Measurements from ENCODE around the gene RGS13.
"Not testable (repeated sequence)": the region's sequence is repeated elsewhere in the genome, so short reads cannot be mapped to it uniquely, and the experiment has no call there.

RGS13 gene

DNA sequence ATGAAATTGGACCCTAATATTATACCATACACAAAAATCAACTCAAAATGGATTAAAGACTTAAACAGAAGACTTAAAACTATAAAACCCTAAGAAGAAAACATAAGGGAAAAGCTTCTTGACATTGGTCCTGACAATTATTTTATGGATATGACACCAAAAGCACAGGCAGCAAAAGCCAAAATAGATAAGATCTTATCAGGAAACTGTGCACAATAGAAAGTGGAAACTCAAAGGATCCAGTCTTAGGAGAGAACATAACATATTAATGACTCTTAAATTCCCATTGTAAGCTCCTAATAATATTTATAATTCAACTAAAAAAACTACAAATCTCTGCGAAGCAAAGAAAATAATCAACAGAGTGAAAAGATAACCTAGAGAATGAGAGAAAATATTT lies 39.8 kb downstream of the RGS13 start:
- WGBS (ENCODE audit: insufficient coverage, insufficient read length), result no CpG with 5 or more reads among the region's 1 CpG
- H3K36me3 ChIP-seq (ENCODE audit: control insufficient read depth, insufficient read depth, low read length), result no peaks in the 10 kb centered on the region
- H3K4me1 ChIP-seq (ENCODE audit: control insufficient read depth, insufficient read depth, low read length), result no peaks in the 10 kb centered on the region
- no peak overlapping the region for H3K27ac ChIP-seq (ENCODE audit: low read length)
- no peak overlapping the region for H3K4me3 ChIP-seq (ENCODE audit: low read length)
- no peak for DNase-seq (ENCODE audit: low read depth, low spot score)
- no peaks in the 10 kb centered on the region for H3K27me3 ChIP-seq (ENCODE audit: control insufficient read depth, insufficient read depth, low read length)
- no peaks in the 10 kb centered on the region for H3K9me3 ChIP-seq (ENCODE audit: control insufficient read depth, insufficient read depth, low read length)

DNA sequence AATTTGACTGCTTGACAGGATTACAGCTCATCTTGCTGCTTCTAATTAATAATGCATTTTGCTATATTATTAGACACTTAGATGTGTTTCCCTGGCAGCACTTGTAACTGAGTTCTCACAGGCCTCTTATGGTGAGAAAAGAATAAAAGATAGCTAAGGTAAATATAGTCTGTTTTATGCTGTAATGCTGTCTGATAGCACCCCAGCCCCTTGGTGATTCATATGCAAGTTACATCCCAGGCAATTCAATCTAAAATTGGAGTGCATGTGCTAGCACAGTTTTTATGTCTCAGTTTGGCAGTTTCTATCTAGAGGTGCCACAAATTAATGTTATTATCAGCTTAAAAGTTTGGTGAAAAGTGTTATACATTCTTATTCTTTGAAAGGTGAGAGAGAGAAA lies 42.2 kb downstream of the RGS13 start:
- H3K27me3 ChIP-seq (ENCODE audit: control insufficient read depth, insufficient read depth, low read length), result no peaks in the 10 kb centered on the region
- H3K36me3 ChIP-seq (ENCODE audit: control insufficient read depth, insufficient read depth, low read length), result no peaks in the 10 kb centered on the region
- H3K4me1 ChIP-seq (ENCODE audit: control insufficient read depth, insufficient read depth, low read length), result no peaks in the 10 kb centered on the region
- DNase-seq (ENCODE audit: low read depth, low spot score), result no peak
- no peak overlapping the region for H3K4me3 ChIP-seq (ENCODE audit: low read length)
- no peaks in the 10 kb centered on the region for H3K9me3 ChIP-seq (ENCODE audit: control insufficient read depth, insufficient read depth, low read length)
- H3K27ac ChIP-seq (ENCODE audit: low read length), result no peak overlapping the region

DNA sequence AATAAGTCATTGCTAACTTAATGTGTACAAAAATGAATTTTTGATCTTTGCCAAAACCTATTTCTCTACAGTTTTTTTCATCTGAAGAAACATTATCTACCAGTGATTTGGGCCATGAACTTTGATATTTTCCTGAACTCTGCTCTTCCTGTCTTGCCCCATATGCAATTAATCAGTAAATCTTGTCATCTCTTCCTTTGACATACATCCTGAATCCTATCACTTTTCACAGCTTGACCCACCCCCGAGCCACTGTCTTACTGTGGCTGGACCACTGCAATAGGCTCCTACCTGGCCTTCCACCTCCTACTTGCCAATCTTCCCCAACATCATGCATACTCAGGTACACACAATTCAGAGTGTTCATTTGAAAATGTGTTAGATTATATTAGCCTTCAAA lies 46.4 kb downstream of the RGS13 start:
- Histone ChIP-seq H3K9me3 (ENCODE audit: control insufficient read depth, insufficient read depth, low read length) (no peaks in the 10 kb centered on the region), H3K4me1 (ENCODE audit: control insufficient read depth, insufficient read depth, low read length) (no peaks in the 10 kb centered on the region), H3K27ac (ENCODE audit: low read length) (no peak overlapping the region), H3K4me3 (ENCODE audit: low read length) (no peak overlapping the region), H3K27me3 (ENCODE audit: control insufficient read depth, insufficient read depth, low read length) (no peaks in the 10 kb centered on the region), H3K36me3 (ENCODE audit: control insufficient read depth, insufficient read depth, low read length) (no peaks in the 10 kb centered on the region)
- no CpG with 5 or more reads among the region's 1 CpG for WGBS (ENCODE audit: insufficient coverage, insufficient read length)
- DNase-seq (ENCODE audit: low read depth, low spot score), result no peak

- not testable (repeated sequence) for DNase-seq (ENCODE audit: low read depth, low spot score); H3K9me3 ChIP-seq (ENCODE audit: control insufficient read depth, insufficient read depth, low read length); H3K36me3 ChIP-seq (ENCODE audit: control insufficient read depth, insufficient read depth, low read length); H3K4me3 ChIP-seq (ENCODE audit: low read length); H3K4me1 ChIP-seq (ENCODE audit: control insufficient read depth, insufficient read depth, low read length); H3K27ac ChIP-seq (ENCODE audit: low read length); H3K27me3 ChIP-seq (ENCODE audit: control insufficient read depth, insufficient read depth, low read length)
- no CpG with 5 or more reads among the region's 4 CpGs for WGBS (ENCODE audit: insufficient coverage, insufficient read length)
Observed at GRCh38 chr1:192683081-192683480, 47.1 kb downstream of the RGS13 start.

DNA sequence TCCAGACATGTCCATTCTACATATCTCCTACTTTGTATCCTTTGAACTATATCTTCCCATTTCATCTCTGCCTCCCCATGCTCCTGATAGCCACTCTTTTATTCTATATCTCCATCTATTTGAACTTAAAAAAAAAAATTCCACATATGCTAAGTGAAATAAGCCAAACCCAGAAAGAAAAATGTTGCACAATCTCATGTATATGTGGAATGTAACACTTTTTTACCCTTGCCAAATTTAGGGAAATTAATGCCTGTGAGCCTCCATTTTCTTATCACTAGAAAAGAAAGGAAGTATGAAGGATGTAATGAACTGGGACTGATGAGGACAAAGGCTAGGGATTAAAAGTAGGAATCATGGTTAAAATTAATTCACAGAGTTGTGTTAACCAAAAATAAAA lies 53.5 kb downstream of the RGS13 start:
- no peaks in the 10 kb centered on the region for H3K9me3 ChIP-seq (ENCODE audit: control insufficient read depth, insufficient read depth, low read length)
- no peak overlapping the region for H3K4me3 ChIP-seq (ENCODE audit: low read length)
- peaks cover 3% of the 10 kb centered on the region; the same call in 1 of the 2 replicates for H3K36me3 ChIP-seq (ENCODE audit: control insufficient read depth, insufficient read depth, low read length)
- no peak overlapping the region for H3K27ac ChIP-seq (ENCODE audit: low read length)
- no peaks in the 10 kb centered on the region for H3K4me1 ChIP-seq (ENCODE audit: control insufficient read depth, insufficient read depth, low read length)
- DNase-seq (ENCODE audit: low read depth, low spot score), result no peak
- no peaks in the 10 kb centered on the region for H3K27me3 ChIP-seq (ENCODE audit: control insufficient read depth, insufficient read depth, low read length)

GRCh38 chr1:192691041-192691440 lies 55.1 kb downstream of the RGS13 start:
- Histone ChIP-seq H3K27ac (ENCODE audit: low read length) (no peak overlapping the region), H3K9me3 (ENCODE audit: control insufficient read depth, insufficient read depth, low read length) (no peaks in the 10 kb centered on the region), H3K4me3 (ENCODE audit: low read length) (no peak overlapping the region), H3K4me1 (ENCODE audit: control insufficient read depth, insufficient read depth, low read length) (no peaks in the 10 kb centered on the region), H3K36me3 (ENCODE audit: control insufficient read depth, insufficient read depth, low read length) (peaks cover 3% of the 10 kb centered on the region; the same call in 1 of the 2 replicates), H3K27me3 (ENCODE audit: control insufficient read depth, insufficient read depth, low read length) (no peaks in the 10 kb centered on the region)
- WGBS (ENCODE audit: insufficient coverage, insufficient read length), result no CpG with 5 or more reads among the region's 1 CpG
- no peak for DNase-seq (ENCODE audit: low read depth, low spot score)

- H3K27me3 ChIP-seq (ENCODE audit: control insufficient read depth, insufficient read depth, low read length), result no peaks in the 10 kb centered on the region
- H3K4me3 ChIP-seq (ENCODE audit: low read length), result no peak overlapping the region
- H3K36me3 ChIP-seq (ENCODE audit: control insufficient read depth, insufficient read depth, low read length), result no peaks in the 10 kb centered on the region
- no CpG with 5 or more reads among the region's 2 CpGs for WGBS (ENCODE audit: insufficient coverage, insufficient read length)
- no peaks in the 10 kb centered on the region for H3K9me3 ChIP-seq (ENCODE audit: control insufficient read depth, insufficient read depth, low read length)
- H3K4me1 ChIP-seq (ENCODE audit: control insufficient read depth, insufficient read depth, low read length), result no peaks in the 10 kb centered on the region
- DNase-seq (ENCODE audit: low read depth, low spot score), result no peak
- H3K27ac ChIP-seq (ENCODE audit: low read length), result no peak overlapping the region
Observed at GRCh38 chr1:192696082-192696481, 60.1 kb downstream of the RGS13 start.

DNA sequence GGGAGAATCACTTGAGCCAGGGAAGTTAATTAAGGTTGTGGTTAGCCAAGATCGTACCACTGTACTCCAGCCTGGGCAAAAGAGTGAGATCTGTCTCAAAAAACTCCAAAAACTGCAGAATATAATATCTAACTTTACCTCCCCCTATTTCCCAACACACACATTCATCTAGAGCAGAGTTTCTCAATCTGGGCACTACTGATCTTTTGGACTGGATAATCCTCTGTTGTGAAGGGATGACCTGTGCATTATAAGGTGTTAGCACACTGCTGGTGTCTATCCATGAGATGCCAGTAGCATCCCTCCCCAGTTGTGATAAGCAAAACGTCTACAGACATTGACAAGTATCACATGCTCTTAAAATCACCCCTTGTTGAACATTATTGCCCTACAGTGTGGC lies 61.8 kb downstream of the RGS13 start:
- Histone ChIP-seq H3K27me3 (ENCODE audit: control insufficient read depth, insufficient read depth, low read length) (no peaks in the 10 kb centered on the region), H3K27ac (ENCODE audit: low read length) (no peak overlapping the region), H3K36me3 (ENCODE audit: control insufficient read depth, insufficient read depth, low read length) (no peaks in the 10 kb centered on the region), H3K4me3 (ENCODE audit: low read length) (no peak overlapping the region), H3K4me1 (ENCODE audit: control insufficient read depth, insufficient read depth, low read length) (no peaks in the 10 kb centered on the region), H3K9me3 (ENCODE audit: control insufficient read depth, insufficient read depth, low read length) (no peaks in the 10 kb centered on the region)
- WGBS (ENCODE audit: insufficient coverage, insufficient read length), result no CpG with 5 or more reads among the region's 2 CpGs
- DNase-seq (ENCODE audit: low read depth, low spot score), result no peak

GRCh38 chr1:192698731-192699130 lies 62.8 kb downstream of the RGS13 start:
- Histone ChIP-seq H3K9me3 (ENCODE audit: control insufficient read depth, insufficient read depth, low read length) (no peaks in the 10 kb centered on the region), H3K36me3 (ENCODE audit: control insufficient read depth, insufficient read depth, low read length) (no peaks in the 10 kb centered on the region), H3K4me3 (ENCODE audit: low read length) (no peak overlapping the region), H3K27ac (ENCODE audit: low read length) (no peak overlapping the region), H3K4me1 (ENCODE audit: control insufficient read depth, insufficient read depth, low read length) (no peaks in the 10 kb centered on the region), H3K27me3 (ENCODE audit: control insufficient read depth, insufficient read depth, low read length) (no peaks in the 10 kb centered on the region)
- DNase-seq (ENCODE audit: low read depth, low spot score), result no peak
- no CpG with 5 or more reads among the region's 11 CpGs for WGBS (ENCODE audit: insufficient coverage, insufficient read length)

GRCh38 chr1:192700834-192701271 lies 64.9 kb downstream of the RGS13 start:
- H3K27ac ChIP-seq (ENCODE audit: low read length), result no peak overlapping the region
- H3K27me3 ChIP-seq (ENCODE audit: control insufficient read depth, insufficient read depth, low read length), result no peaks in the 10 kb centered on the region
- no peaks in the 10 kb centered on the region for H3K36me3 ChIP-seq (ENCODE audit: control insufficient read depth, insufficient read depth, low read length)
- no peak overlapping the region for H3K4me3 ChIP-seq (ENCODE audit: low read length)
- no peaks in the 10 kb centered on the region for H3K9me3 ChIP-seq (ENCODE audit: control insufficient read depth, insufficient read depth, low read length)
- H3K4me1 ChIP-seq (ENCODE audit: control insufficient read depth, insufficient read depth, low read length), result no peaks in the 10 kb centered on the region
- DNase-seq (ENCODE audit: low read depth, low spot score), result no peak

GRCh38 chr1:192702212-192702902 lies 66.4 kb downstream of the RGS13 start:
- DNase-seq (ENCODE audit: low read depth, low spot score), result no peak
- H3K27ac ChIP-seq (ENCODE audit: low read length), result no peak overlapping the region

More at GRCh38 chr1:192702212-192702902, 66.4 kb downstream of the RGS13 start:
- no peaks in the 10 kb centered on the region for H3K9me3 ChIP-seq (ENCODE audit: control insufficient read depth, insufficient read depth, low read length)
- H3K27me3 ChIP-seq (ENCODE audit: control insufficient read depth, insufficient read depth, low read length), result no peaks in the 10 kb centered on the region
- no peaks in the 10 kb centered on the region for H3K4me1 ChIP-seq (ENCODE audit: control insufficient read depth, insufficient read depth, low read length)
- H3K36me3 ChIP-seq (ENCODE audit: control insufficient read depth, insufficient read depth, low read length), result no peaks in the 10 kb centered on the region
- no CpG with 5 or more reads among the region's 4 CpGs for WGBS (ENCODE audit: insufficient coverage, insufficient read length)
- no peak overlapping the region for H3K4me3 ChIP-seq (ENCODE audit: low read length)

All from iPS DF 6.9 (cell line).